HEK293T (cell line): ENCODE data around the gene CUX1.
"Not testable (repeated sequence)": the region's sequence is repeated elsewhere in the genome, so short reads cannot be mapped to it uniquely, and the experiment has no call there.

Experiments used
- CTCF ChIA-PET: fragments of 350-600 bp; formaldehyde crosslinking; extraction: SDS; loops from one replicate; lab custom pipeline; 2021; ENCODE audit warnings: antibody characterized with exemption, inconsistent platforms; lab: Yijun Ruan, JAX
- POLR2A ChIA-PET: fragments of 350-600 bp; formaldehyde crosslinking; extraction: SDS; loops from one replicate; lab custom pipeline; 2020; ENCODE audit warnings: antibody characterized with exemption, inconsistent platforms; lab: Yijun Ruan, JAX
- DNase-seq: peaks from one replicate; pipeline ENCODE4 v3.0.0; 2012; ENCODE audit warnings: mixed read lengths; ENCODE audit errors: extremely low spot score
- ARNT ChIP-seq: fragments of 450-650 bp; IDR thresholded peaks from 2 replicates; pipeline ENCODE4 v1.6.1; 2017; ENCODE audit warnings: mild to moderate bottlenecking
- BHLHE40 ChIP-seq: fragments of 450-650 bp; IDR thresholded peaks from 2 replicates; pipeline ENCODE4 v1.6.1; 2016; ENCODE audit warnings: mild to moderate bottlenecking, moderate library complexity, borderline replicate concordance
- CTBP1 ChIP-seq: fragments of 450-650 bp; IDR thresholded peaks from 2 replicates; pipeline ENCODE4 v1.6.1; 2016; ENCODE audit warnings: borderline replicate concordance
- ELF4 ChIP-seq: fragments of 450-650 bp; IDR thresholded peaks from 2 replicates; pipeline ENCODE4 v1.6.1; 2017; ENCODE audit warnings: antibody characterized with exemption
- FOXA1 ChIP-seq: fragments of 450-650 bp; IDR thresholded peaks from 2 replicates; pipeline ENCODE4 v1.6.1; 2016; ENCODE audit warnings: mild to moderate bottlenecking
- FOXK2 ChIP-seq: fragments of 450-650 bp; IDR thresholded peaks from 2 replicates; pipeline ENCODE4 v1.6.1; 2016; ENCODE audit warnings: mild to moderate bottlenecking
- FOXM1 ChIP-seq: fragments of 450-650 bp; IDR thresholded peaks from 2 replicates; pipeline ENCODE4 v1.6.1; 2017; ENCODE audit warnings: mild to moderate bottlenecking, borderline replicate concordance
- HDGF ChIP-seq: fragments of 450-650 bp; IDR thresholded peaks from 2 replicates; pipeline ENCODE4 v1.6.1; 2017; ENCODE audit warnings: antibody characterized with exemption, borderline replicate concordance
- L3MBTL2 ChIP-seq: fragments of 450-650 bp; conservative IDR thresholded peaks from 2 replicates; pipeline ENCODE4 v1.6.1; 2016; ENCODE audit warnings: mild to moderate bottlenecking
- LEF1 ChIP-seq: fragments of 450-650 bp; IDR thresholded peaks from 2 replicates; pipeline ENCODE4 v1.6.1; 2017; ENCODE audit warnings: mild to moderate bottlenecking, borderline replicate concordance
- NFRKB ChIP-seq: fragments of 450-650 bp; IDR thresholded peaks from 2 replicates; pipeline ENCODE4 v1.6.1; 2016; ENCODE audit warnings: mild to moderate bottlenecking, moderate library complexity
- PKNOX1 ChIP-seq: fragments of 450-650 bp; IDR thresholded peaks from 2 replicates; pipeline ENCODE4 v1.6.1; 2016
- SP1 ChIP-seq: fragments of 450-650 bp; IDR thresholded peaks from 2 replicates; pipeline ENCODE4 v1.6.1; 2017
- SUZ12 ChIP-seq: fragments of 450-650 bp; IDR thresholded peaks from 2 replicates; pipeline ENCODE4 v1.6.1; 2016; ENCODE audit warnings: mild to moderate bottlenecking
- TARDBP ChIP-seq: fragments of 450-650 bp; IDR thresholded peaks from 2 replicates; pipeline ENCODE4 v1.6.1; 2016
- ZNF384 ChIP-seq: fragments of 450-650 bp; IDR thresholded peaks from 2 replicates; pipeline ENCODE4 v1.6.1; 2016

The CUX1 gene

GRCh38 chr7:101795461-101795860 lies 22.0 kb upstream of the CUX1 start:
- TF ChIP-seq BHLHE40, result no peak
- TF ChIP-seq FOXM1, result no peak
- TF ChIP-seq L3MBTL2, result no peak
- no peak for TF ChIP-seq HDGF
- POLR2A ChIA-PET, result no interaction called here
- CTCF ChIA-PET, result no interaction called here
- no peak for DNase-seq

DNA sequence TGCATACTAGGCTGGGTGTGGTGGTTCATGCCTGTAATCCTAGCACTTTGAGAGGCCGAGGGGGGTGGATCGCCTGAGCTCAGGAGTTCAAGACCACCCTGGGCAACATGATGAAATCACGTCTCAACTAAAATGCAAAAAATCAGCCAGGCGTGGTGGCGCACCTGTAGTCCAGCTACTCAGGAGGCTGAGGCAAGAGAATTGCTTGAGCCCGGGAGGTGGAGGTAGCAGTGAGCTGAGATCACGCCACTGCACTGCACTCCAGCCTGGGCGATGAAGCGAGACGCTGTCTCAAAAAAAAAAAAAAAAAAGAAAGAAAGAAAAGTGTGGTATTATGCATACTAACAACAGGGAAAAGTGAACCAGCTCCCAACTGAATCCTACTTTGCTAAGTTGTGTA lies 19.3 kb upstream of the CUX1 start:
- DNase-seq, POLR2A ChIA-PET, CTCF ChIA-PET: not testable (repeated sequence)

GRCh38 chr7:101803203-101804087 lies 14.0 kb upstream of the CUX1 start:
- POLR2A ChIA-PET, result no interaction called here
- no peak for TF ChIP-seq BHLHE40
- TF ChIP-seq L3MBTL2, result no peak
- TF ChIP-seq FOXK2, result no peak
- no peak for TF ChIP-seq ARNT
- no peak for TF ChIP-seq PKNOX1
- TF ChIP-seq SP1, result no peak
- TF ChIP-seq HDGF, result no peak
- TF ChIP-seq ELF4, result no peak
- TF ChIP-seq NFRKB, result no peak
- no peak for TF ChIP-seq ZNF384
- no peak for DNase-seq
- CTCF ChIA-PET, result no interaction called here

- CTCF ChIA-PET, result interaction anchor here (0.7 kb wide), 1 partner anchor 262 kb away, joined by 3 read pairs; no protein-coding TSS in a partner anchor
- DNase-seq, result no peak
- POLR2A ChIA-PET, result no interaction called here
These were observed 13.1 kb upstream of the CUX1 start for GRCh38 chr7:101804088-101804963.

DNA sequence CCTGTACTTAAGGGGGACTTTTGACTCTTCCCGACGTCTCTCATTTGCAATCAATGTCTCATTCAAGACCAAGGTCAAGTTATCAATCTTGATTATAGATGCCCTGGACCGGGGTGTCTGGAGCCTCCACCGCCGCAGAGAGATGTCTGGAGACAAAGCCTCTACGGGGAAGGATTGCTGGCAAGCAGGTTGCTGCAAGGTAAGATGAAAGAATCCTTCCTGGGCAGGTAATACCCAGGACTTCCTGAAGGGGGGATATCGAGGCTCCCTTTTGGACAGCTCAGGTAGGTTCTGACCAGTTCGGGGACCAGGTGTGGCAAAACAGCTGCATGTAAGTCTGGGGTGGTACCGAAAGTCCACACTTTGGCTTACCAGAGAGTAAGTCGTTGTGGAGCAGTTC lies 12.5 kb upstream of the CUX1 start:
- ChIA-PET CTCF (interaction anchor here (0.6 to 0.7 kb wide), 2 partner anchors 119 to 263 kb away, joined by 3 read pairs; no protein-coding TSS in a partner anchor), POLR2A (no interaction called here)
- TF ChIP-seq BHLHE40, result no peak
- no peak for TF ChIP-seq CTBP1
- TF ChIP-seq ARNT, result no peak
- TF ChIP-seq LEF1, result no peak
- no peak for TF ChIP-seq SUZ12
- TF ChIP-seq L3MBTL2, result no peak
- no peak for TF ChIP-seq SP1
- TF ChIP-seq PKNOX1, result no peak
- no peak for TF ChIP-seq FOXK2
- TF ChIP-seq FOXM1, result no peak
- no peak for TF ChIP-seq TARDBP
- no peak for TF ChIP-seq FOXA1
- no peak for TF ChIP-seq ELF4
- TF ChIP-seq HDGF, result no peak
- no peak for TF ChIP-seq NFRKB
- DNase-seq, result peak; percentile 57

More at GRCh38 chr7:101804088-101804963, 13.1 kb upstream of the CUX1 start:
- TF ChIP-seq FOXM1 (no peak), ELF4 (no peak)

- no peak for DNase-seq
- CTCF ChIA-PET, result interaction anchor here (0.7 kb wide), 1 partner anchor 313 kb away, joined by 4 read pairs; no protein-coding TSS in a partner anchor
- no peak for TF ChIP-seq LEF1
- POLR2A ChIA-PET, result no interaction called here
These were observed 4.8 kb upstream of the CUX1 start for GRCh38 chr7:101812595-101812994.

- CTCF ChIA-PET, result interaction anchor here (0.6 to 1.6 kb wide), 3 partner anchors 20 to 70 kb away, joined by 3 to 4 read pairs (median 4); no protein-coding TSS in a partner anchor
- DNase-seq, result no peak
- POLR2A ChIA-PET, result interaction anchor here (1.6 kb wide), 1 partner anchor 70 kb away, joined by 6 read pairs; no protein-coding TSS in a partner anchor
These were observed 3.9 kb upstream of the CUX1 start for GRCh38 chr7:101813402-101814019.

More at GRCh38 chr7:101813402-101814019, 3.9 kb upstream of the CUX1 start:
- TF ChIP-seq PKNOX1 (no peak), L3MBTL2 (0 out of 2 replicates have a peak, but pooled peaks have one; percentile 21)
